ENCODE measurements around the gene MCTP2.

DNA sequence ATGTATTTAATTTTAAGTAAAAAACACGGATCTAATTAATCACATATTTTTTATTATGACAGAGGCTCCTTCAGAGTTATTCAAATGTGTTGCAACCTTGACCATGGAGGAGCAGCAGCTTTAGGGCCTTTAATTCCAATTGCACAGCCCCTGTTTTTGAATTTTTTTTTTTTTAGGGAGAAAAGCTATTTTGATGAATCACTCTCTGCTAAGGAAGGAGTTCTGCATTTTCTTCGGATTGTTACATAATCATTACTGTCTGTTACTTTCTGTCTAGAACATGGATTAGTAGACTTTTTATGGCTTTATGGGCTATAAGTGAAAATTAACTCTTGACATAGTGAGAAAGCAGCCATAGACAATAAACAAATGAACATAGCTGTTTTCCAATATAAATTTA, 90.8 kb downstream of the MCTP2 start:
- TF ChIP-seq, protein P1, sequence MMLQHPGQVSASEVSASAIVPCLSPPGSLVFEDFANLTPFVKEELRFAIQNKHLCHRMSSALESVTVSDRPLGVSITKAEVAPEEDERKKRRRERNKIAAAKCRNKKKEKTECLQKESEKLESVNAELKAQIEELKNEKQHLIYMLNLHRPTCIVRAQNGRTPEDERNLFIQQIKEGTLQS (CRISPR knock-in tag; conservative IDR thresholded peaks at IDR 0.05) = no peak
- TF ChIP-seq FOXP1 (CRISPR knock-in tag; IDR thresholded peaks at IDR 0.05; ENCODE audit: borderline replicate concordance) = no peak
- no peak for TF ChIP-seq ESRRA (CRISPR knock-in tag; IDR thresholded peaks at IDR 0.05; ENCODE audit: borderline replicate concordance)

Data from WTC11 (cell line).